ENCODE data around the gene BANF1. TPM values are rescaled to one million over a fixed set of nuclear protein-coding genes. Genes with fewer than 3 reads are reported as not detected.

BANF1 gene
- total and polyA plus RNA-seq, 4 donors: 17.7 to 315 (median 159) TPM

DNA sequence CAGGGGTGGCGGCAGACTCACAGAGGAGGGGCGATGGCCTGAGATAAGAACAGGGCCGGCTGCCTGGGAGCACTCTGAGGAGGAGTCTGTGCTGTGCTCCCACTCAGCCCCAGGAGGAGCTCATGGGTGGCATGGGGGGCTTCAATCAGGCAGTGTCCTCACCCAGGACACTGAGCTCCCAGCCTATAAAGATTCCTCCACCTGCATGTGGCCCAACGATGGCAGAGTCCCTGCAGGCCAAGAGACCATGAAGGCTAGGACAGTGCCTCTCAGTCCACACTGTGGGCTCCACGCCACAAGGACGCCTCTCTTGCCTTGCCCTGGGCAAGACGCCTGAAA is 11.4 kb downstream of the BANF1 start:
- Histone ChIP-seq H3K36me3 (ENCODE audit: control insufficient read depth in 4 of 4, insufficient read depth in 4 of 4, low read length in 4 of 4) (no peaks in the 10 kb centered on the region), H3K27me3 (ENCODE audit: control insufficient read depth in 3 of 3, insufficient read depth in 3 of 3, low read length in 2 of 3) (peaks cover 0 to 24% (median 20%) of the 10 kb centered on the region in 3 donors), H3K4me1 (ENCODE audit: control insufficient read depth in 5 of 5, insufficient read depth in 5 of 5, low read length in 5 of 5) (peaks cover 0 to 9% (median 0%) of the 10 kb centered on the region in 5 donors), H3K4me3 (no peak overlapping the region), H3K27ac (ENCODE audit: low read depth in 1 of 2, low read length in 1 of 2) (peak overlapping the region in 1 of 2 donors; percentile 6), H3K9me3 (ENCODE audit: control insufficient read depth in 4 of 4, insufficient read depth in 3 of 4, low read length in 3 of 4) (no peaks in the 10 kb centered on the region), H3K9ac (ENCODE audit: insufficient read depth in 1 of 2, low read length in 2 of 2) (no peak overlapping the region)
- TF ChIP-seq, protein P1, sequence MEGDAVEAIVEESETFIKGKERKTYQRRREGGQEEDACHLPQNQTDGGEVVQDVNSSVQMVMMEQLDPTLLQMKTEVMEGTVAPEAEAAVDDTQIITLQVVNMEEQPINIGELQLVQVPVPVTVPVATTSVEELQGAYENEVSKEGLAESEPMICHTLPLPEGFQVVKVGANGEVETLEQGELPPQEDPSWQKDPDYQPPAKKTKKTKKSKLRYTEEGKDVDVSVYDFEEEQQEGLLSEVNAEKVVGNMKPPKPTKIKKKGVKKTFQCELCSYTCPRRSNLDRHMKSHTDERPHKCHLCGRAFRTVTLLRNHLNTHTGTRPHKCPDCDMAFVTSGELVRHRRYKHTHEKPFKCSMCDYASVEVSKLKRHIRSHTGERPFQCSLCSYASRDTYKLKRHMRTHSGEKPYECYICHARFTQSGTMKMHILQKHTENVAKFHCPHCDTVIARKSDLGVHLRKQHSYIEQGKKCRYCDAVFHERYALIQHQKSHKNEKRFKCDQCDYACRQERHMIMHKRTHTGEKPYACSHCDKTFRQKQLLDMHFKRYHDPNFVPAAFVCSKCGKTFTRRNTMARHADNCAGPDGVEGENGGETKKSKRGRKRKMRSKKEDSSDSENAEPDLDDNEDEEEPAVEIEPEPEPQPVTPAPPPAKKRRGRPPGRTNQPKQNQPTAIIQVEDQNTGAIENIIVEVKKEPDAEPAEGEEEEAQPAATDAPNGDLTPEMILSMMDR (IDR thresholded peaks at IDR 0.05; ENCODE audit: control extremely low read depth, extremely low read depth): no peak
- 79 to 85% methylated on average over 7 of the region's 7 CpGs for WGBS, 2 donors
- ATAC-seq (ENCODE audit: insufficient read depth, low FRiP score): no peak
- no peak for DNase-seq

DNA sequence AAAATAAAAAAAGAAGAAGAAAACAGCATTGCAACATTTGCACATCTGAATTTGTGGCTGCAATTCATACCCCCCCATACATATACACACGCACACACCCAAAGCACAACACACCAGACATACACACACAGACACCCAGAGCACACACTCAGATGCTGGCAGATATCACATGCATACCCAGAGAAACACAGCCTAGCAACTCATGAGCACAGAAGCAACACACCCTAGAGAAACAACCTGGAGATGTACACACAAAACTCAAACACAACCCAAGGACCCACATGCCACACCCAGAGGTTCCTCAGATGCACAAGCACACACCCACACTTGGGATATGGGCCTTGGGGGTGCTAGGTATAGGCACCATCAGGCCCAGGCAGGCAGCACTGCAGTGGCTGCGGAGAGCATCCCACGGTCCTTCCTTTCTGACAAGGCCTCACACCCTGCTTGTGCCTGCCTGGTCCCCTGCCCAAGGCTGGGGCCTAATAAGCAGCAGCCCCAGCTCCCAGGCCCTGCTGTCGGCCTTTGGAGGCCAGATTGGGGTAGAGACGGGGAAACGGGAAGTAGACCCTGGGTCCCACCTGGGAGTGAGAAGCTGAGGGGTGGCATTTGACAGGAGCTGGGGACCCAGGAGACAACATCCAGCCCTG is 12.6 kb downstream of the BANF1 start:
- DNase-seq: no peak

DNA sequence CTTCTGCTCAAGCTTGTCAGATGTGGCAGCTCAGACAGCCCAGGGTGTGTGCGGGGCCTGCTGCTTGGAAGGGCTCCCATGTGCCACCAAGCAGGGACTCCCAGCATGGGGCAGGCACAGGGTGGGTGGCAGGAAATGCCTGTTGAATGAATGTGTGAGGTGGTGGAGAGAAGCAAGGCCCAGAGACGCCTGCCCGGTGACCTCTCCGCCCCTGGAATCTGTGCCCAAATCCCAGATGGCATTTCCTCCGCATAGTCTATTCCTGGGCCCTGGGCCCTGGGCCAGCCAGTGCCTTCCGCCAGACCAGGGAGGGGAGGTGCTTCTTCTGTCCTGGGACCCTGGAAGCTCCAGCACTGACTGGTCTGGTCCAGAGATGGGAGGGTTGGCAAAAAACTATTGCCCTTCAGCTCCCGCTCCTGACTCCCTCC is 13.2 kb downstream of the BANF1 start:
- Histone ChIP-seq H3K9ac (ENCODE audit: insufficient read depth in 1 of 2, low read length in 2 of 2) (no peak overlapping the region), H3K9me3 (ENCODE audit: control insufficient read depth in 4 of 4, insufficient read depth in 3 of 4, low read length in 3 of 4) (no peaks in the 10 kb centered on the region), H3K27ac (ENCODE audit: low read depth in 1 of 2, low read length in 1 of 2) (peak overlapping the region in 1 of 2 donors; percentile 2), H3K27me3 (ENCODE audit: control insufficient read depth in 3 of 3, insufficient read depth in 3 of 3, low read length in 2 of 3) (peaks cover 0 to 23% (median 18%) of the 10 kb centered on the region in 3 donors), H3K4me3 (no peak overlapping the region), H3K4me1 (ENCODE audit: control insufficient read depth in 5 of 5, insufficient read depth in 5 of 5, low read length in 5 of 5) (peaks cover 0 to 9% (median 0%) of the 10 kb centered on the region in 5 donors), H3K36me3 (ENCODE audit: control insufficient read depth in 4 of 4, insufficient read depth in 4 of 4, low read length in 4 of 4) (no peaks in the 10 kb centered on the region)
- 69 to 88% methylated on average over 7 of the region's 7 CpGs for WGBS, 2 donors
- TF ChIP-seq, protein P1 (IDR thresholded peaks at IDR 0.05; ENCODE audit: control extremely low read depth, extremely low read depth): no peak
- DNase-seq: no peak
- no peak for ATAC-seq (ENCODE audit: insufficient read depth, low FRiP score)

More for the DNA sequence above, 12.6 kb downstream of the BANF1 start:
- H3K9ac ChIP-seq (ENCODE audit: insufficient read depth in 1 of 2, low read length in 2 of 2): no peak overlapping the region
- no peaks in the 10 kb centered on the region for H3K36me3 ChIP-seq (ENCODE audit: control insufficient read depth in 4 of 4, insufficient read depth in 4 of 4, low read length in 4 of 4)
- peaks cover 0 to 24% (median 20%) of the 10 kb centered on the region in 3 donors for H3K27me3 ChIP-seq (ENCODE audit: control insufficient read depth in 3 of 3, insufficient read depth in 3 of 3, low read length in 2 of 3)
- 76 to 85% methylated on average over 6 of the region's 6 CpGs for WGBS, 2 donors
- H3K4me3 ChIP-seq: no peak overlapping the region
- H3K27ac ChIP-seq (ENCODE audit: low read depth in 1 of 2, low read length in 1 of 2): peak overlapping the region in 1 of 2 donors; percentile 38
- TF ChIP-seq, protein P1 (IDR thresholded peaks at IDR 0.05; ENCODE audit: control extremely low read depth, extremely low read depth): no peak
- no peak for ATAC-seq (ENCODE audit: insufficient read depth, low FRiP score)
- peaks cover 0 to 9% (median 0%) of the 10 kb centered on the region in 5 donors for H3K4me1 ChIP-seq (ENCODE audit: control insufficient read depth in 5 of 5, insufficient read depth in 5 of 5, low read length in 5 of 5)
- H3K9me3 ChIP-seq (ENCODE audit: control insufficient read depth in 4 of 4, insufficient read depth in 3 of 4, low read length in 3 of 4): no peaks in the 10 kb centered on the region

Measured in lung (tissue), 12 donors.